GDM1 (cell line): ENCODE data around the gene RFX7.
"Not testable (repeated sequence)": the region's sequence is repeated elsewhere in the genome, so short reads cannot be mapped to it uniquely, and the experiment has no call there.

Experiments used
- DNase-seq: peaks from one replicate; lab custom pipeline; 2025; lab: John Stamatoyannopoulos, UW

RFX7 gene

DNA sequence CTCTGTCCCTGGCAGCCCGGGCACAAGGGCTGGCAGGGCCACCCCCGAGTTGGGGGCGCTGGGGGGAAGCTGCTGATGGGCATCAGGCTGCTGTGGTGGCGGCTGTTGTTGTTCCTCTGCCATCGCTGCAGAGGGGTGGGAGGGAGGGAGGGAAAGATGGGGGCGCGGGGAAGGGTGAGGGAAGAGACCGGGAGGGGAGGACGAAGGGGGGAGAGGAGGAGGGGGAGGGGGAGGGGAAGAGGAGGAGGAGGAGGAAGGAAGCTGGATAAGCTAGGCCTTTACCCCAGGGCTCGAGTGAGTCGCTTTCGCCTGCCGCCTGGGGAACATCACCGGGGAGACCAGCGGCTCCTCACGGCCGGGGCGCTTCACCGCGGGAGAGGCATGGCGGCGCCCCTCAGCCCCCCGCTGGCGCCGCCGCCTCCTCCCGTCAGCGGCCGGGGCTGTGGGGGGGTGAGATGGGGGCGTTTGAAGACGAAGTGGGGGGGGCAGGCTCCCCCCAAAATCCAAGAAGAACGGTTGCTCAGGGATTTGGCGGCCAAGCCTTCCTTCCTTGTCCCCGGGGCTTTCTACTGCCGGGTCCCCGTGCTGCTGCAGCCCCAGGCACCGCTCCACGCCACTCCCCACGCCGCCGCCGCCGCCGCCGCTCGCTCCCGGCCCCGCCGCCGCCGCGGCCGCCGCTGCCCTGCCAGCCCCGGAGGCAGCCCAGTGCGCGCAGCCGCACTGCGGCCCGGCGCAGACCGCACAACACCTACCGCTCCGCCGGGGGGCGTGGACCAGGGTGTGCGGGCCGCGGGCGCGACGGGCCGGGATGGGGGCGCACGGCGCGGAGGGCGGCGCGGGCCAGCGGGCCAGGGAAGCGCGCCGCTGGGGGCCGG, at the start of gene RFX7:
RFX7 (minus strand) TSS at position 717 of the 875 bp plus-strand sequence; CDS start at position 123, 594 bp downstream.
- peak; percentile 60 for DNase-seq

GRCh38 chr15:56292546-56293316, 49.1 kb upstream of the RFX7 start:
- DNase-seq: no peak

GRCh38 chr15:56291741-56292140, 48.1 kb upstream of the RFX7 start:
- no peak for DNase-seq

DNA sequence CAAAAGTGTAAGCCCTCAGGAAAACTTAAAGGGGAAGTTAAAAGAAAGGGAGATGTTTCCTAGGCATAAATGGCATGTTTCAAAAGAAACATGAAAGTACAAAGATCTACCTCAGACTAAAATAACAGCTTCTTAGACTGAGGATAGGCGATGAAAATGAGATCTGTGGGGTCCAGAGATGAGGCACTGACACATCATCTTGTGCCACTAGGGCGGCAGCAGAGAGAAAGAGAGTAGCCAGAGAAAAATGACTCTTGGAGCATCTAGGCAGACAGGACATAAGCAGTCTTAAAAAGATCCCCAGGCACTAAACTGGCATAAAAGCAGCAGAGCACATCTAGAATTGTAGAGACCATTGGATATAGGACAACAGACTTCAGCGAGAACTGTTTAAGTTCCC, 42.5 kb upstream of the RFX7 start:
- no peak for DNase-seq

DNA sequence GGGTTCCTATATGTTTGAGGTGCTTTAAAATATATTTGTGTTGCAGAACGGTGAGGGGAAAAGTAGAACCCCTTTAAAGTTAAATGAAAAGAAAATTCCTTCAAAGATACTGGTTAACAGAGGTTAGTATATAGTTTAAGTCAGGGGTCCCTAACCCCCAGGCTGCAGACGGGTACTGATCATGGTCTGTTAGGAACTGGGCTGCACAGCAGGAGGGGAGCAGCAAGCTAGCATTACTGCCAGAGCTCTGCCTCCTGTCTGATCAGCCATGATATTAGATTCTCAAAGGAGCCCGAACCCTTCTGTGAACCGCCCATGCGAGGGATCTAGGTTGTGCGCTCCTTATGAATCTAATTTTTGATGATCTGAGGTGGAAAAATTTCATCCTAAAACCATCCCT, 37.5 kb upstream of the RFX7 start:
- no peak for DNase-seq

DNA sequence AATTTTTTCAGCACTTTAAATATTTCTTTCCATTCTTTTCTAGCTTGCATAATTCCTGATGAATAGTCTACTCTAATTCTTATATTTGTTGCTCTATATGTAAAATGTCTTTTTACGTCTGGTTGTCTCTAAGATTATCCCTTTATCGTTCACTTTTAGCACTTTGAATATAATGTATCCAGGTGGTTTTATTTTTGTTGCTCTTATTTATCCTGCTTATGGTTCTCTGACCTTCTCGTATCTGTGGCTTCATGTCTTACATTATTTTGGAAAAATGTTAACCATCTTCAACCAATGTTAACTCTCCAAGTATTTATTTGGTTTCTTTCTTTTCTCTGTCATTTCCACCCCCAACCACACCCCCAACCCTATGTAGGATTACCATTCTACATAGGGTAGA, 30.0 kb upstream of the RFX7 start:
- DNase-seq: no peak

- DNase-seq: no peak
Measured at GRCh38 chr15:56272454-56272853, 28.8 kb upstream of the RFX7 start.

- DNase-seq: not testable (repeated sequence)
Measured at GRCh38 chr15:56266465-56266864, 22.8 kb upstream of the RFX7 start.

- no peak for DNase-seq
Measured at GRCh38 chr15:56261854-56262509, 18.3 kb upstream of the RFX7 start.

GRCh38 chr15:56257306-56257705, 13.6 kb upstream of the RFX7 start:
- not testable (repeated sequence) for DNase-seq

- no peak for DNase-seq
Measured at GRCh38 chr15:56254265-56254664, 10.6 kb upstream of the RFX7 start.

GRCh38 chr15:56252386-56252785, 8.7 kb upstream of the RFX7 start:
- no peak for DNase-seq

DNA sequence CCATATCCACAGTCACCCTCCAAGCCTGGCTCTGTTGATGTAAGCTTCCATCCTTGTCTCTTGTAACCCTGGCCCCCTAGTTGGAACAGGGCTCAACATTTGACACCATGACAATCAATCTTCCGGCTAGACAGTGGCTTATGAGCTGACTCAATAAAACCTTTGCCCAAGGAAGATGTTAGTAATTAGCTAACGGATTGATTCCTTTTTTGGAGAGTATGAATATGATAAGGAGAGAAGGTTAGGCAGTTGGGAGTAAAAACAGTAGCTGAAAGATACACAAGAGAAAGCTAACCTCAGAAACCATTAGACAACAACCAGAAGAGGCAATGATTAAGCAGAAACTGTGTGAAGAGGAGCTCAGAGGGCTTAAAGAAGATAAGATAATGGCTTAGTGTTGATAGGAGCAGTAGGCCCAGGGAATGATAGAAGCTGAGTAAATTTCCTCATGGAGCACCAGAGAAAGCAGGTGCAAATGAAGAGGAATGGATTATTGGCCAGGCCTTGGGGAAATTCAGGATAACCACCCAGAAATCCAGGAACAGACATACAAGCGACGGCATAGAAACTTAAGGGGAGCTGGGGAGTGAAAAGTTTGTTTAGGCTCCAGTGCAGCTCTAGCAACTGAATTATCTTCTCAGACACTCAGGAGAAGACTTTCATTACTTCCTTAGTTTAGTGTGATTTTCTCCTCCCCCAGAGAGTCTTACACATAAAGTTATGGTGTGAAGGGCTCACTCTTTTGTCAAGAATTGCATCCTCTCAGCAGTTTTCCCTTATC, 7.8 kb upstream of the RFX7 start:
- DNase-seq: no peak

- no peak for DNase-seq
Measured at GRCh38 chr15:56250626-56251025, 6.9 kb upstream of the RFX7 start.

DNA sequence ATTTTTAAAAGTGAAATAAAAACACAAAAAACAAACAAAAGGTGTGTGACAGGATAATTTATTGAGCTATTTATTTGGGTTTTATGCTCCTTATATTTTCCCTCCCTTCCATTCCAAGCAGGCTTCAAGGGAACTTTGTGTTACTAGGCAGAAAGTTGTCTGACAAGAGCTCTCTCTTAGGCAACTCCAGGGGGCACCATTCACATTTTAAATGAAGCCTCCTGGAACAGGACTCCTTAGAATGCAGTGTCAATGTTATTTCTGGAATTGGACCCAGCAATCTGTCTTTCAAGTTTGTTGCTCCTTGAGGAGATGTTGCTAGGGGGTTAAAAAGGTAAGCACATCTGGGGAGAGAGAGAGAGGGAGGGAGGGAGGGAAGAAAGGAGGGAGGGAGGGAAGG, 5.4 kb upstream of the RFX7 start:
- DNase-seq: peak; percentile 26

GRCh38 chr15:56248311-56248992, 4.8 kb upstream of the RFX7 start:
- DNase-seq: no peak

- DNase-seq: no peak
Measured at GRCh38 chr15:56247266-56247665, 3.6 kb upstream of the RFX7 start.

DNA sequence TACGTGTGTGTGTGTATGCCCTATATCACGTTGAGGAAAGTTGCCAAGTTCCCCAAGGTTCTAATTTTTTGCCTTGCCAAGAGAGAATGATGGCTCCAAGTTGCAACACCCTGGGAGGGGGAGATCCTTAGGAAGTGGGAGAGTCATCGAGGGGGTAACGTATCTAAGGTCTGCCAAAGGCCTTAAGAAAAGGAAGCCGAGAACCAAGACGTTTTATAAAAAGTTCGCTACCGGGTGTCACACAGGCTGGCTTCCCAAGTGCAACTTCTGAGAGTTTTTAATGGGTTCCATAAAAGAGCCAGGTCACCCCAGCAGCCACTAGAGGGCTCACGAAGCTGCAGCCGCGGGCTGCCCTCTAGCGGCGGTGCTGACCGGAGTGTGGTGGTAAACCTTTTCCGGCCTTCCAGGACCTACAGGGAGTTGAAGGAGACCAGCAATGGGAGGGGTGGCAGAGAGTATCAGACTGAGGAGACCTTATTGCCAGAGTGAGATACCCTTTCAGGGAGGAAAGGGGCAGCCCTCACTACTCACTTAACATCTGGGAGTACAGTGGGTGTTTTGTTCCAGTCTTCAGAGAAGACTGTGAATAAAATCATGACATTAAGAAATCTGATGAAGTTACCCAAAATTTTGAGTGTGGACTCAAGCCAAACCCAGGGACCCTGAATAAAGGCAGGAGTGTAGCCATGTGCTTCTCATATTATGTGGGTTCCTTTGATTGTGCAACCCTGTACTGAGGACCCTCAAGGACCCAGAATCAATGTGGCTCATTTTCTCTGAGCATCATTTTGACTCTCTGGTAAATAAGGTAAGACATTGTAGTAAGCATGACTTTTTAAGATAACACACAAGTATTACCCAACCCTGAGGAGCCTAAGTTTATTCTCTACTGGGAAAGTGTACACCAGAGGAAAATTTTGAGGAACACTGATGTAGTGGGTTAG, 2.5 kb upstream of the RFX7 start:
- peak; percentile 84 for DNase-seq

DNA sequence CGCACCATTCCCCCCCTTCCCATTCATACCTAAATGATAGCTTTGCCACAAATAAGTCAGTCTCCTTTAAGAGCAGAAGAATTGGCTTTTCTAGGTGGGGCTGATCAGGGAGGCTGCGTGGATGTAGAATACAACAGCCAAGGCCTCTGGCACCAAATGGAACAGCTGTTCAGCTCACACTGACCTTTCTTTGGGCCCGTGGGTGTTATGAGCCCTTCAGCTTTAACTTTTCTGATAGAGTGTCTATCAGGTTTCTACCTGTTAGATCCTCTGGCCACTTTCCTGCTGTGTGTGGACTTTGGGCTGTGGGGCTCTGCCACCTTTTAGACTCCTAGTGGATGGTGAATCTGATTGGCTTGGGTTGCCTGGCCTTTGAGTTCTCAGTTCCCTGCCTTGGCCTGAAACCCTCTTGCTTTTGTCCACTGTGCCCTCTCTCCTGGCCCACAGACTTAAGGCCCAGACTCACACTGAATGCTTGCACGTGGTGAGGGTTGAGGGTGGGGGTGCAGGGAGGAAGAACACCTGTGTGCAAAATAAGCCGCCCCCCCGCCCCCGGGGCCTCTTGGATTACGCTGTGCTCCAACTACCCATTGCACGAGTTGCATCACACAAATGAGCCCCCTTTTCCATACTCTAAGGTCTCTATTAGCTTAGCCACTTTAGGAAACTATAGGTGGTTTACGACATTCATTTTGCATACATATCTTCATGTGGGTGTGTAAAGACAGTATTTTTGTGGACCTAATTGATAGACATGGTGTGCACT, 1.3 kb upstream of the RFX7 start:
- no peak for DNase-seq
